Transverse colon (tissue), 4 donors: ENCODE results near the gene FN3K. TPM values are rescaled to one million over a fixed set of nuclear protein-coding genes. Genes with fewer than 3 reads are reported as not detected.

Experiments used
- DNase-seq: peaks from one replicate; pipeline ENCODE4 v3.0.0-alpha.2; 2019
- H3K27ac ChIP-seq, 4 donors: fragments of 200-600 bp; sonication (generic); 2 replicates each; pipeline ENCODE4 v1.5.1; 2016 to 2018; ENCODE audit warnings: inconsistent platforms in 4 of 4
- H3K27me3 ChIP-seq: fragments of 200-600 bp; sonication (generic); 2 replicates; pipeline ENCODE4 v1.5.1; 2017; ENCODE audit warnings: inconsistent platforms
- H3K36me3 ChIP-seq, 4 donors: fragments of 200-600 bp; sonication (generic); 2 replicates each; pipeline ENCODE4 v1.5.1; 2017 to 2019; ENCODE audit warnings: inconsistent platforms in 4 of 4
- H3K4me1 ChIP-seq, 4 donors: fragments of 200-600 bp; sonication (generic); 2 replicates each; pipeline ENCODE4 v1.5.1; 2017 to 2020; ENCODE audit warnings: inconsistent platforms in 4 of 4
- H3K4me3 ChIP-seq, 4 donors: fragments of 200-600 bp; sonication (generic); 1 replicate in 1 of 4; 2 replicates in 3 of 4; pipeline versions ENCODE4 v1.5.1 to v1.6.1; 2017 to 2019; ENCODE audit warnings: inconsistent platforms in 4 of 4
- H3K9me3 ChIP-seq, 2 donors: fragments of 200-600 bp; sonication (generic); 2 replicates each; pipeline ENCODE4 v1.5.1; 2017 to 2019; ENCODE audit warnings: inconsistent platforms in 2 of 2
- CTCF ChIP-seq, 5 experiments: fragments of 200-600 bp in 3 of 5; fragments of 450-650 bp in 2 of 5; sonication (generic) in 3 of 5; IDR thresholded peaks; 1 replicate in 2 of 5; 2 replicates in 3 of 5; pipeline ENCODE4 v1.5.1; 2016 to 2017; ENCODE audit warnings: antibody characterized with exemption in 5 of 5, inconsistent platforms in 3 of 5, mild to moderate bottlenecking in 2 of 5, moderate library complexity in 1 of 5
- EP300 ChIP-seq: sonication (generic); formaldehyde crosslinking; IDR thresholded peaks from one replicate; pipeline ENCODE4 v1.6.1; 2017; ENCODE audit warnings: antibody characterized with exemption, low read depth
- POLR2A ChIP-seq: fragments of 450-650 bp; IDR thresholded peaks from one replicate; pipeline ENCODE4 v1.6.1; 2016; ENCODE audit warnings: antibody characterized with exemption, mild to moderate bottlenecking, moderate library complexity
- POLR2AphosphoS5 ChIP-seq, 3 donors: sonication (generic); formaldehyde crosslinking; IDR thresholded peaks; one replicate each; pipeline ENCODE4 v1.6.1; 2016; ENCODE audit warnings: antibody characterized with exemption in 3 of 3
- WGBS, 2 donors: methylation state at CpG; one replicate each; pipeline ENCODE4 v1.1.5; 2018; ENCODE audit warnings: low coverage in 1 of 2; 5-methylcytosine and 5-hydroxymethylcytosine counted together
- in situ Hi-C, 4 donors: fragments of 200-750 bp; cut with MboI; loops; one replicate each; pipeline versions ENCODE4 v1.15.0 to v1.15.1; 2017; ENCODE audit warnings: low sequenced_read_pairs in 3 of 4, low pct_ligation_motif_present in 1 of 4, low pct_unique_long_range_greater_than_20kb in 1 of 4
- intact Hi-C: fragments of 100-400 bp; cut with DNase I; formaldehyde crosslinking; loops from one replicate; pipeline ENCODE4 v1.15.1; 2023; ENCODE audit warnings: low total_unique reads
- total RNA-seq, 4 donors: library from RNA; depleted of rRNA; stranded (reverse); fragments of >200 nt; gene quantifications; one replicate each; pipeline ENCODE4 v1.1.0, GENCODE V29; 2016

Gene FN3K
- total RNA-seq, 4 donors from 2014 or later: 11.2 to 33.0 (median 26.2) TPM

DNA sequence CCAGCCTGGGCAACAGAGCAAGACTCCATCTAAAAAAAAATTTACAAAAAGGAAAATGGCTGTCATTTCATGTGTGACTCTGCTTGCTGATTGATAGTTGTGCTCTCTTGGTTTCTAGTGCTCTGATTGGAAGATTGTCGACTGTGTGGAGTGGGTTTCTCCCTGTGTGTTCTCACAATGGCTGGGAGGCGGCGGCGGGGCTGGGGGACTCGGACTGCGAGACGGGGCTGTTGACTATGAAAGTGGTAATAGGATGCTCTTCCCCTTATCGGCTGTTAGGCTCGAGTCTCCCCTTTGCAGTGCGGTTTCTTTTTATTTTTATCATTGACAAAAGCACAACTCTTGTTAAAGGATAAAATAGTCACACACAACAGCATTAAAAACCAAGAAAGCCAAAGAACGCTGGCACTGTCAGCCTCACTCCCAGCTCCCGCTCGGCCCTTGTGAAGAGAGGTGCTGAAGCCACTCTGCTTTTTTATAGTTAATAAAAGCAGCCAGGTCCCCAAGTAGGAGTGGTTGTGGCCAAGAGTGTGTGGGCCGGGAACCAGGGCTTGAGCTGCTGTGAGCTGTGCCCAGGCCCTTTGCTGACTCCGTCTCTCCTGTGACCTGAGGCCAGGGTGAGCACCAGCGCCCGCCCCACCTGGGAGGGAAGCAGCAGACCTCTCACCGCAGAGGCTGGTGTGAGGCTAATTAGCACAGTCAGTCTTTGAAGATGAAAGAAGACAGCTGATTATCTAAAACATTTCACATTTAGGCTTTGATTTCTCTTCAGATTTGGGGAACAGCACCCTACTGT is 53.0 kb downstream of the FN3K start:
- DNase-seq: no peak
- intact Hi-C loops: no loop called here
- 94 to 100% methylated on average over 6 to 18 of the region's 18 CpGs for WGBS, 2 donors

GRCh38 chr17:82789051-82789592 is 53.7 kb downstream of the FN3K start:
- Histone ChIP-seq H3K4me3 (no peak overlapping the region), H3K4me1 (peaks cover 0 to 7% (median 3%) of the 10 kb centered on the region in 4 donors), H3K9me3 (no peaks in the 10 kb centered on the region), H3K27ac (no peak overlapping the region), H3K27me3 (no peaks in the 10 kb centered on the region), H3K36me3 (no peaks in the 10 kb centered on the region)
- no peak for DNase-seq
- in situ Hi-C loops (no loop called here), intact Hi-C loops (no loop called here)
- WGBS, 2 donors: 94% methylated on average over 19 of the region's 19 CpGs; no CpG with 5 or more reads in 1 of the 2 donors
- TF ChIP-seq EP300 (no peak), POLR2A (no peak), POLR2AphosphoS5 (IDR thresholded peaks at IDR 0.05) (no peak), CTCF (IDR thresholded peaks at IDR 0.05) (no peak)

More for the DNA sequence above, 53.0 kb downstream of the FN3K start:
- in situ Hi-C loops: no loop called here
- no peaks in the 10 kb centered on the region for H3K9me3 ChIP-seq
- H3K36me3 ChIP-seq: no peaks in the 10 kb centered on the region
- H3K4me3 ChIP-seq: no peak overlapping the region
- H3K4me1 ChIP-seq: peaks cover 0 to under 1% (median 0%) of the 10 kb centered on the region in 4 donors
- no peak for TF ChIP-seq POLR2AphosphoS5 (IDR thresholded peaks at IDR 0.05)
- no peak for TF ChIP-seq EP300
- no peak for TF ChIP-seq CTCF (IDR thresholded peaks at IDR 0.05)
- TF ChIP-seq POLR2A: no peak
- H3K27me3 ChIP-seq: no peaks in the 10 kb centered on the region
- H3K27ac ChIP-seq: no peak overlapping the region

GRCh38 chr17:82789806-82790205 is 54.4 kb downstream of the FN3K start:
- TF ChIP-seq POLR2AphosphoS5 (IDR thresholded peaks at IDR 0.05) (no peak), POLR2A (no peak), CTCF (IDR thresholded peaks at IDR 0.05) (no peak), EP300 (no peak)
- H3K27me3 ChIP-seq: no peaks in the 10 kb centered on the region
- H3K36me3 ChIP-seq: no peaks in the 10 kb centered on the region
- H3K4me1 ChIP-seq: peaks cover 0 to 14% (median 3%) of the 10 kb centered on the region in 4 donors
- intact Hi-C loops (no loop called here), in situ Hi-C loops (no loop called here)
- H3K4me3 ChIP-seq: no peak overlapping the region
- no peaks in the 10 kb centered on the region for H3K9me3 ChIP-seq
- no peak for DNase-seq
- H3K27ac ChIP-seq: no peak overlapping the region
- 95 to 96% methylated on average over 14 to 18 of the region's 18 CpGs for WGBS, 2 donors

DNA sequence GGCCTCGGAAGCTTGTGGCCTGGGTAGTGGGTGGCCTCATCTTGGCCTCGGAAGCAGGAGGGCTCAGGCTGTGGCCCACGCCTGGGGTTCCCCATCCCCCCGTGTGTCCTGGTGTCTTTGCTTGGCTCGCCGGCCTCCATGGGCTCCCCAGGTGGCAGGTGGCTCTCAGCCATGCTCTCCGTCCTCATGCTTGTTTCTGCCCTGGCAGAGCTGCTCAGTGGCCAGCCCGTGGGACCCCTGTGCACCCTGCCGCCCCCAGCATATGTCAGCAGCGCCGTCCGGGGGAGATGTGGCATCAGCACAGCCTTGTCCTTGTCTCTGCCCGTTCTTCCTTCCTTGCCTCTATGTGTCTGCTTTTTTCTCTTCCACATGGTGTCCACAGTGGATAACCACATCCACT is 55.0 kb downstream of the FN3K start:
- TF ChIP-seq CTCF (IDR thresholded peaks at IDR 0.05): no peak
- TF ChIP-seq POLR2AphosphoS5 (IDR thresholded peaks at IDR 0.05): no peak
- no peak for TF ChIP-seq EP300
- TF ChIP-seq POLR2A: no peak
- WGBS, 2 donors: 95% methylated on average over 13 of the region's 13 CpGs; no CpG with 5 or more reads in 1 of the 2 donors
- Histone ChIP-seq H3K4me1 (peaks cover 1 to 20% (median 5%) of the 10 kb centered on the region in 4 donors), H3K9me3 (no peaks in the 10 kb centered on the region), H3K4me3 (no peak overlapping the region), H3K36me3 (no peaks in the 10 kb centered on the region), H3K27me3 (no peaks in the 10 kb centered on the region), H3K27ac (no peak overlapping the region)
- intact Hi-C loops (no loop called here), in situ Hi-C loops (no loop called here)
- no peak for DNase-seq
